ENCODE data around the gene FAIM2.

FAIM2 gene

DNA sequence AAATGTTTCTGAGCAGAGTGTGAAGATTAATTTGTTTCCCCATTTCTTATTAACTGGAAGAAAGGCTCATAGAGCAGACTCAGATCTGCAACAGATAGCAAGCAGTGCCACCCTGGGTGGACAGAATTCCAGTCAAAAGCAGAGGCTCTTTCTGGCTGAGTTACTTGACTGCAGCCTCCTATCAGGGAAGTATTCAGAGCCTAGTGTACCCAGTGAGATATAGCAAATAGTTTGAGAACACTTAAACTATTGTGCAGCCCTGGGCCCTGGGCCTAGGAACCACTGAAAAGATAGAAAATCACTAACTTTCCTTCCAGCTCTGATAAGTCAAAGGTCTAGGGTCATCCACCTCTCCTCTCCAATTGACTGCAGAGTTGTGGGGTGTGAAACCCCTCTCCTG is 35.6 kb upstream of the FAIM2 start:
- Histone ChIP-seq H3K9me3 (ENCODE audit: control extremely low read depth in 1 of 5, control insufficient read depth in 4 of 5, insufficient read depth in 2 of 5, low read depth in 1 of 5, low read length in 4 of 5) (no peaks in the 10 kb centered on the region), H3K4me3 (ENCODE audit: control insufficient read depth in 1 of 7, extremely low read depth in 1 of 7, insufficient read depth in 4 of 7, low read depth in 2 of 7, low read length in 6 of 7) (no peak overlapping the region), H3K27me3 (replicated peaks in 2 of 5; ENCODE audit: control insufficient read depth in 4 of 5, insufficient read depth in 5 of 5, low read length in 4 of 5) (peaks cover 0 to 15% (median 6%) of the 10 kb centered on the region in 5 experiments), H3K27ac (ENCODE audit: insufficient read depth in 1 of 2, low read depth in 1 of 2, low read length in 2 of 2, poor library complexity in 1 of 2, severe bottlenecking in 2 of 2) (no peak overlapping the region), H3K36me3 (ENCODE audit: control insufficient read depth in 4 of 4, insufficient read depth in 4 of 4, low read length in 3 of 4) (no peaks in the 10 kb centered on the region), H3K4me1 (ENCODE audit: control extremely low read depth in 1 of 4, control insufficient read depth in 4 of 4, insufficient read depth in 4 of 4, low read length in 3 of 4) (peaks cover 0 to 2% (median 0%) of the 10 kb centered on the region in 4 experiments)
- ChIA-PET CTCF (interaction anchor here (0.8 kb wide), 1 partner anchor 515 kb away, joined by 3 read pairs; no protein-coding TSS in a partner anchor), POLR2A (no interaction called here)
- DNase-seq: no peak

- DNase-seq: no peak
- H3K9me3 ChIP-seq (ENCODE audit: control extremely low read depth in 1 of 5, control insufficient read depth in 4 of 5, insufficient read depth in 2 of 5, low read depth in 1 of 5, low read length in 4 of 5): no peaks in the 10 kb centered on the region
- H3K4me3 ChIP-seq (ENCODE audit: control insufficient read depth in 1 of 7, extremely low read depth in 1 of 7, insufficient read depth in 4 of 7, low read depth in 2 of 7, low read length in 6 of 7): no peak overlapping the region
- H3K4me1 ChIP-seq (ENCODE audit: control extremely low read depth in 1 of 4, control insufficient read depth in 4 of 4, insufficient read depth in 4 of 4, low read length in 3 of 4): peaks cover 0 to 2% (median 0%) of the 10 kb centered on the region in 4 experiments
- 95% methylated on average over 4 of the region's 8 CpGs for WGBS (ENCODE audit: insufficient coverage)
- CTCF ChIA-PET: interaction anchor here (1.4 kb wide), 1 partner anchor 8 kb away, joined by 6 read pairs; no protein-coding TSS in a partner anchor
- peaks cover 0 to 2% (median 0%) of the 10 kb centered on the region in 5 experiments for H3K27me3 ChIP-seq (replicated peaks in 2 of 5; ENCODE audit: control insufficient read depth in 4 of 5, insufficient read depth in 5 of 5, low read length in 4 of 5)
- no peak overlapping the region for H3K27ac ChIP-seq (ENCODE audit: insufficient read depth in 1 of 2, low read depth in 1 of 2, low read length in 2 of 2, poor library complexity in 1 of 2, severe bottlenecking in 2 of 2)
- no peaks in the 10 kb centered on the region for H3K36me3 ChIP-seq (ENCODE audit: control insufficient read depth in 4 of 4, insufficient read depth in 4 of 4, low read length in 3 of 4)
- POLR2A ChIA-PET: interaction anchor here (0.6 kb wide), 1 partner anchor 346 kb away, joined by 3 read pairs; the partner anchor contains the start of gene LIMA1
These were observed 34.1 kb upstream of the FAIM2 start for GRCh38 chr12:49937639-49938300.

GRCh38 chr12:49936925-49937324 is 33.2 kb upstream of the FAIM2 start:
- no peak for DNase-seq
- POLR2A ChIA-PET: interaction anchor here (0.6 kb wide), 1 partner anchor 347 kb away, joined by 3 read pairs; the partner anchor contains the start of gene LIMA1
- Histone ChIP-seq H3K27me3 (replicated peaks in 2 of 5; ENCODE audit: control insufficient read depth in 4 of 5, insufficient read depth in 5 of 5, low read length in 4 of 5) (peaks cover 0 to 2% (median 0%) of the 10 kb centered on the region in 5 experiments), H3K9me3 (ENCODE audit: control extremely low read depth in 1 of 5, control insufficient read depth in 4 of 5, insufficient read depth in 2 of 5, low read depth in 1 of 5, low read length in 4 of 5) (no peaks in the 10 kb centered on the region), H3K36me3 (ENCODE audit: control insufficient read depth in 4 of 4, insufficient read depth in 4 of 4, low read length in 3 of 4) (no peaks in the 10 kb centered on the region), H3K4me3 (ENCODE audit: control insufficient read depth in 1 of 7, extremely low read depth in 1 of 7, insufficient read depth in 4 of 7, low read depth in 2 of 7, low read length in 6 of 7) (no peak overlapping the region), H3K27ac (ENCODE audit: insufficient read depth in 1 of 2, low read depth in 1 of 2, low read length in 2 of 2, poor library complexity in 1 of 2, severe bottlenecking in 2 of 2) (no peak overlapping the region), H3K4me1 (ENCODE audit: control extremely low read depth in 1 of 4, control insufficient read depth in 4 of 4, insufficient read depth in 4 of 4, low read length in 3 of 4) (peaks cover 0 to 2% (median 0%) of the 10 kb centered on the region in 4 experiments)
- CTCF ChIA-PET: interaction anchor here (1.4 kb wide), 1 partner anchor 9 kb away, joined by 6 read pairs; no protein-coding TSS in a partner anchor
- WGBS (ENCODE audit: insufficient coverage): 100% methylated on average over 1 of the region's 3 CpGs

DNA sequence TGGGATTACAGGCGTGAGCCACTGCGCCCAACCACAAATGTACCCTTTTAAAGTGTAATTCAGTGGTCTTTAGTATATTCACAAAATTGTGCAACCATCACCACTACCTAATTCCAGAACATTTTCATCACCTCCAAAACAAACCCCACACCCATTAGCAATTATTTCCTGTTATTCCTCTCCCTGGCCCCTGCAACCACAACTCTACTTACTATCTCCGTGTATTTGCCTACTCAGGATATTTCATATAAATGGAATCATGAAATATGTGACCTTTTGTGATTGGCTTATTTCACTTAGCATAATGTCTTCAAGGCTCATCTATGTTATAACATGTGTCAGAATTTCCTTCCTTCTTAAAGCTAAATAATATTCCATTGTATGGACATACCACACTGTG is 30.8 kb upstream of the FAIM2 start:
- 100% methylated on average over 2 of the region's 3 CpGs for WGBS (ENCODE audit: insufficient coverage)

DNA sequence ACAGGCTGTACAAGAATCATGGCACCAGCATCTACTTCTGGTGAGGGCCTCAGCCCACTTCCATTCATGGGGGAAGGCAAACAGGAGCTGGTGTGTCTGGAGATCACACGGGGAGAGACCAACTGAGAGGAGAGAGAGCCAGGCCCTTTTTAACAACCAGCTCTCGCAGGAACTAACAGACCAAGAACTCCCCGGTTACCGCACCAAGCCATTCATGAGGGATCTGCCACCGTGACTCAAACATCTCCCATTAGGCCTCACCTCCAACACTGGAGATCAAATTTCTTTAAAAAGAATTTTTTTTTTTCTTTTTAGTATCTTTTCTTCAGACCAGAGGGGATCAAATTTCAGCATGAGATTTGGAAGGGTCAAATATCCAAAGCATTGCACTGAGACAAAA is 30.1 kb upstream of the FAIM2 start:
- H3K36me3 ChIP-seq (ENCODE audit: control insufficient read depth in 4 of 4, insufficient read depth in 4 of 4, low read length in 3 of 4): no peaks in the 10 kb centered on the region
- H3K4me1 ChIP-seq (ENCODE audit: control extremely low read depth in 1 of 4, control insufficient read depth in 4 of 4, insufficient read depth in 4 of 4, low read length in 3 of 4): no peaks in the 10 kb centered on the region
- no peaks in the 10 kb centered on the region for H3K9me3 ChIP-seq (ENCODE audit: control extremely low read depth in 1 of 5, control insufficient read depth in 4 of 5, insufficient read depth in 2 of 5, low read depth in 1 of 5, low read length in 4 of 5)
- peaks cover 0 to 10% (median 6%) of the 10 kb centered on the region in 5 experiments for H3K27me3 ChIP-seq (replicated peaks in 2 of 5; ENCODE audit: control insufficient read depth in 4 of 5, insufficient read depth in 5 of 5, low read length in 4 of 5)
- no peak overlapping the region for H3K27ac ChIP-seq (ENCODE audit: insufficient read depth in 1 of 2, low read depth in 1 of 2, low read length in 2 of 2, poor library complexity in 1 of 2, severe bottlenecking in 2 of 2)
- POLR2A ChIA-PET: no interaction called here
- DNase-seq: no peak
- H3K4me3 ChIP-seq (ENCODE audit: control insufficient read depth in 1 of 7, extremely low read depth in 1 of 7, insufficient read depth in 4 of 7, low read depth in 2 of 7, low read length in 6 of 7): no peak overlapping the region
- 100% methylated on average over 1 of the region's 5 CpGs for WGBS (ENCODE audit: insufficient coverage)
- CTCF ChIA-PET: interaction anchor here (4.3 kb wide), 1 partner anchor 12 kb away, joined by 27 read pairs; no protein-coding TSS in a partner anchor

More for the DNA sequence above, 30.8 kb upstream of the FAIM2 start:
- ChIA-PET POLR2A (no interaction called here), CTCF (interaction anchor here (4.3 kb wide), 1 partner anchor 11 kb away, joined by 27 read pairs; no protein-coding TSS in a partner anchor)
- no peaks in the 10 kb centered on the region for H3K36me3 ChIP-seq (ENCODE audit: control insufficient read depth in 4 of 4, insufficient read depth in 4 of 4, low read length in 3 of 4)
- no peak overlapping the region for H3K27ac ChIP-seq (ENCODE audit: insufficient read depth in 1 of 2, low read depth in 1 of 2, low read length in 2 of 2, poor library complexity in 1 of 2, severe bottlenecking in 2 of 2)
- H3K4me1 ChIP-seq (ENCODE audit: control extremely low read depth in 1 of 4, control insufficient read depth in 4 of 4, insufficient read depth in 4 of 4, low read length in 3 of 4): no peaks in the 10 kb centered on the region
- no peak overlapping the region for H3K4me3 ChIP-seq (ENCODE audit: control insufficient read depth in 1 of 7, extremely low read depth in 1 of 7, insufficient read depth in 4 of 7, low read depth in 2 of 7, low read length in 6 of 7)
- no peak for DNase-seq
- H3K27me3 ChIP-seq (replicated peaks in 2 of 5; ENCODE audit: control insufficient read depth in 4 of 5, insufficient read depth in 5 of 5, low read length in 4 of 5): peaks cover 0 to 4% (median 2%) of the 10 kb centered on the region in 5 experiments
- no peaks in the 10 kb centered on the region for H3K9me3 ChIP-seq (ENCODE audit: control extremely low read depth in 1 of 5, control insufficient read depth in 4 of 5, insufficient read depth in 2 of 5, low read depth in 1 of 5, low read length in 4 of 5)

- Histone ChIP-seq H3K27me3 (replicated peaks in 2 of 5; ENCODE audit: control insufficient read depth in 4 of 5, insufficient read depth in 5 of 5, low read length in 4 of 5) (peaks cover 0 to 8% (median 6%) of the 10 kb centered on the region in 5 experiments), H3K36me3 (ENCODE audit: control insufficient read depth in 4 of 4, insufficient read depth in 4 of 4, low read length in 3 of 4) (no peaks in the 10 kb centered on the region), H3K4me3 (ENCODE audit: control insufficient read depth in 1 of 7, extremely low read depth in 1 of 7, insufficient read depth in 4 of 7, low read depth in 2 of 7, low read length in 6 of 7) (no peak overlapping the region), H3K9me3 (ENCODE audit: control extremely low read depth in 1 of 5, control insufficient read depth in 4 of 5, insufficient read depth in 2 of 5, low read depth in 1 of 5, low read length in 4 of 5) (no peaks in the 10 kb centered on the region), H3K4me1 (ENCODE audit: control extremely low read depth in 1 of 4, control insufficient read depth in 4 of 4, insufficient read depth in 4 of 4, low read length in 3 of 4) (no peaks in the 10 kb centered on the region), H3K27ac (ENCODE audit: insufficient read depth in 1 of 2, low read depth in 1 of 2, low read length in 2 of 2, poor library complexity in 1 of 2, severe bottlenecking in 2 of 2) (no peak overlapping the region)
- ChIA-PET CTCF (interaction anchor here (1.1 to 4.3 kb wide), 4 partner anchors 10 to 137 kb away, joined by 3 to 27 read pairs (median 4); no protein-coding TSS in a partner anchor), POLR2A (interaction anchor here (0.6 kb wide), 1 partner anchor 51 kb away, joined by 3 read pairs; no protein-coding TSS in a partner anchor)
- WGBS (ENCODE audit: insufficient coverage): over 99% methylated on average over 6 of the region's 8 CpGs
- DNase-seq: no peak
These were observed 28.9 kb upstream of the FAIM2 start for GRCh38 chr12:49932533-49933130.

- H3K4me3 ChIP-seq (ENCODE audit: control insufficient read depth in 1 of 7, extremely low read depth in 1 of 7, insufficient read depth in 4 of 7, low read depth in 2 of 7, low read length in 6 of 7): no peak overlapping the region
- no peaks in the 10 kb centered on the region for H3K36me3 ChIP-seq (ENCODE audit: control insufficient read depth in 4 of 4, insufficient read depth in 4 of 4, low read length in 3 of 4)
- no peak overlapping the region for H3K27ac ChIP-seq (ENCODE audit: insufficient read depth in 1 of 2, low read depth in 1 of 2, low read length in 2 of 2, poor library complexity in 1 of 2, severe bottlenecking in 2 of 2)
- H3K27me3 ChIP-seq (replicated peaks in 2 of 5; ENCODE audit: control insufficient read depth in 4 of 5, insufficient read depth in 5 of 5, low read length in 4 of 5): peaks cover 0 to 8% (median 6%) of the 10 kb centered on the region in 5 experiments
- WGBS (ENCODE audit: insufficient coverage): 82% methylated on average over 6 of the region's 7 CpGs
- CTCF ChIA-PET: interaction anchor here (0.7 to 4.3 kb wide), 5 partner anchors 11 to 138 kb away, joined by 3 to 27 read pairs (median 4); no protein-coding TSS in a partner anchor
- DNase-seq: no peak
- POLR2A ChIA-PET: interaction anchor here (0.6 kb wide), 1 partner anchor 51 kb away, joined by 3 read pairs; no protein-coding TSS in a partner anchor
- H3K4me1 ChIP-seq (ENCODE audit: control extremely low read depth in 1 of 4, control insufficient read depth in 4 of 4, insufficient read depth in 4 of 4, low read length in 3 of 4): no peaks in the 10 kb centered on the region
- H3K9me3 ChIP-seq (ENCODE audit: control extremely low read depth in 1 of 5, control insufficient read depth in 4 of 5, insufficient read depth in 2 of 5, low read depth in 1 of 5, low read length in 4 of 5): no peaks in the 10 kb centered on the region
These were observed 28.3 kb upstream of the FAIM2 start for GRCh38 chr12:49932023-49932422.

Data from common myeloid progenitor, CD34-positive (primary cell).